MCF 10A (cell line): ENCODE data around the gene SNCB. TPM values are rescaled to one million over a fixed set of nuclear protein-coding genes. Genes with fewer than 3 reads are reported as not detected.

Source experiments
- BruUV-seq: library from RNA; stranded (reverse); fragments of 400-500 nt; replicated peaks from 2 replicates; lab custom pipeline; 2021; lab: Mats Ljungman, UMichigan
- CTCF ChIA-PET: fragments of 300-600 bp; sonication (Branson Sonifier 250); formaldehyde crosslinking; extraction: SDS; loops from one replicate; lab custom pipeline; 2021; ENCODE audit warnings: antibody characterized with exemption, inconsistent platforms; lab: Yijun Ruan, JAX
- POLR2A ChIA-PET: fragments of 300-600, 350-650 bp; sonication (Branson Sonifier 250); formaldehyde crosslinking; extraction: SDS; loops from one replicate; lab custom pipeline; 2020; ENCODE audit warnings: antibody characterized with exemption, inconsistent platforms; lab: Yijun Ruan, JAX
- DNase-seq: peaks from one replicate; pipeline ENCODE4 v3.0.0-alpha.2; 2018; ENCODE audit not compliant: unreplicated experiment
- H3K27ac Mint-ChIP-seq: one replicate; pipeline ENCODE4 v1.8.0; 2022; ENCODE audit warnings: mild to moderate bottlenecking, low read depth, mixed read lengths; ENCODE audit not compliant: unreplicated experiment
- H3K27me3 Mint-ChIP-seq: one replicate; pipeline ENCODE4 v1.8.0; 2022; ENCODE audit warnings: mixed read lengths; ENCODE audit not compliant: insufficient read depth, unreplicated experiment
- H3K36me3 Mint-ChIP-seq: one replicate; pipeline ENCODE4 v1.8.0; 2022; ENCODE audit warnings: mild to moderate bottlenecking, moderate library complexity, mixed read lengths; ENCODE audit not compliant: insufficient read depth, unreplicated experiment
- H3K4me1 Mint-ChIP-seq: one replicate; pipeline ENCODE4 v1.8.0; 2022; ENCODE audit warnings: mixed read lengths; ENCODE audit not compliant: insufficient read depth, unreplicated experiment
- H3K4me3 Mint-ChIP-seq: one replicate; pipeline ENCODE4 v1.8.0; 2022; ENCODE audit warnings: mild to moderate bottlenecking, moderate library complexity, mixed read lengths; ENCODE audit not compliant: unreplicated experiment
- H3K9me3 Mint-ChIP-seq: one replicate; pipeline ENCODE4 v1.8.0; 2022; ENCODE audit warnings: mixed read lengths; ENCODE audit not compliant: unreplicated experiment
- intact Hi-C: fragments of 100-400 bp; cut with micrococcal nuclease; formaldehyde crosslinking; loops from 2 replicates; pipeline ENCODE4 v1.14.1; 2022
- total RNA-seq: library from RNA; stranded (reverse); gene quantifications from 2 replicates; pipeline ENCODE4 v1.2.3, GENCODE V29; 2022
- TF ChIP-seq, protein P1 (sequence below): fragments of 200-600 bp; IDR thresholded peaks from one replicate; pipeline ENCODE4 v1.8.0; 2022; ENCODE audit warnings: antibody characterized with exemption, mild to moderate bottlenecking; ENCODE audit not compliant: unreplicated experiment

Gene SNCB
- total RNA-seq, 1 experiment from 2014 or later: not detected

DNA sequence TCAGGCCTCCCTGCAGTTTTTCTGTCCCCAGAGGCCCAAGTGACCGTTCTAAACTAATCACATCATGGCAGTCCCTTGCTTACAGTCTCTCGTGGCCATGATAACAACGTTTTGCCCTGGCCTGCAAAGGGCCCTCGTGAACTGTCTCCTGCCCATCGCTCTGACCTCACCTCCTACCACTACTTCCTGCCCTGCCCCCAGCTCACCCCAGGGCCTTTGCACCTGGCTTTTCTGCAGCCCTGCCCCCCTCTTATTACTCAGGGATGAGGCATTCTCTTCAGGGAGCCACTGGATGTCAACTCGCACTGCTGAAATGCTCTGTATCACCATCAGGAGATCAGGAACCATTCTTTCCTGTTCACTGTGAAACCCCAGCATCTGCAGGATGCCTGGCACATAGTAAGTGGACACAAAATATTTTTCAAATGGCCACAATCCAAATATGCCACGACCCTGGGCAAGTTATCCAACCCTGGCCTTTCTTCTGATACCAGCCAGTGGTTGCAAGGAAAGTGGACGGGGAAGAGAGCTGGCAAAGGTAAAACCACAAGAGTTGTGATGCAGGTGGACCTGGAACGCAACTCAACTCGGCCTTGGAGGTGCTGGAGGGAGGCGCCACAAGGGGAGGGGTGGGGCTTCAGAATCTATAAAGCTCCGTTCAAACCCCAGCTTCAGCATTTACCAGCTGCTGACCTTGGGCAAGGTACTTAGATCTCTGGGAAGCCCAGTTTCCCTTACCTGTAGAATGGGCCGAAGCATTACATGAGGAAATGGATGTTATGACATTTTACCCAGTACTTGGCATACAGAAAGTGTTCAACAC is 1.7 kb downstream of the SNCB start:
- ChIA-PET CTCF (interaction anchor here (0.6 kb wide), 2 partner anchors 24 to 505 kb away, joined by 3 to 6 read pairs; no protein-coding TSS in a partner anchor), POLR2A (no interaction called here)
- no TSS peak for BruUV-seq
- Mint-ChIP-seq H3K27ac (no peak overlapping the region), H3K4me3 (no peak overlapping the region), H3K4me1 (peaks cover 22% of the 10 kb centered on the region), H3K27me3 (peaks cover 24% of the 10 kb centered on the region), H3K9me3 (no peaks in the 10 kb centered on the region), H3K36me3 (no peaks in the 10 kb centered on the region)
- TF ChIP-seq, protein P1, sequence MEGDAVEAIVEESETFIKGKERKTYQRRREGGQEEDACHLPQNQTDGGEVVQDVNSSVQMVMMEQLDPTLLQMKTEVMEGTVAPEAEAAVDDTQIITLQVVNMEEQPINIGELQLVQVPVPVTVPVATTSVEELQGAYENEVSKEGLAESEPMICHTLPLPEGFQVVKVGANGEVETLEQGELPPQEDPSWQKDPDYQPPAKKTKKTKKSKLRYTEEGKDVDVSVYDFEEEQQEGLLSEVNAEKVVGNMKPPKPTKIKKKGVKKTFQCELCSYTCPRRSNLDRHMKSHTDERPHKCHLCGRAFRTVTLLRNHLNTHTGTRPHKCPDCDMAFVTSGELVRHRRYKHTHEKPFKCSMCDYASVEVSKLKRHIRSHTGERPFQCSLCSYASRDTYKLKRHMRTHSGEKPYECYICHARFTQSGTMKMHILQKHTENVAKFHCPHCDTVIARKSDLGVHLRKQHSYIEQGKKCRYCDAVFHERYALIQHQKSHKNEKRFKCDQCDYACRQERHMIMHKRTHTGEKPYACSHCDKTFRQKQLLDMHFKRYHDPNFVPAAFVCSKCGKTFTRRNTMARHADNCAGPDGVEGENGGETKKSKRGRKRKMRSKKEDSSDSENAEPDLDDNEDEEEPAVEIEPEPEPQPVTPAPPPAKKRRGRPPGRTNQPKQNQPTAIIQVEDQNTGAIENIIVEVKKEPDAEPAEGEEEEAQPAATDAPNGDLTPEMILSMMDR: no peak
- intact Hi-C loops: no loop called here
- no peak for DNase-seq

DNA sequence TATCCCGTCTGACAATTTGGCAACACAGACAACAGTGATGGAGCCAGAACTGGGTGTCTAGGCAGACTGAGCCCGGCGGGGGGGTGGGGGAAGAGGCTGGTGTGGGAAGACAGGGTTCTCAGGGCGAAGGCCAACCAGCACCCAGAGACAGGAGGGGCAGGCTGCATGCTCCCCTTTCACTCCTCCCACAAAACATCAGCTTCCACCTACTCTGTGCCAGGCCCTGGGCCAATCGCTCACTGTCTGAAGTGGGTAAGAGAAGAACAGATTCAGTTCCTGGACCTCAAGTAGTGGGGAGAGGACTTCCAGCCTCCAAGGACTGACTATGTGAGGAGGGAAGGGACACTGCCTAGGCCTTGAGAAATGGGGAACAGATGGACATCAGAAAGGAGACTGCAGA is 2.8 kb downstream of the SNCB start:
- intact Hi-C loops: no loop called here
- Mint-ChIP-seq H3K27me3 (peaks cover 17% of the 10 kb centered on the region), H3K36me3 (no peaks in the 10 kb centered on the region), H3K9me3 (no peaks in the 10 kb centered on the region), H3K4me3 (no peak overlapping the region), H3K4me1 (peaks cover 22% of the 10 kb centered on the region), H3K27ac (no peak overlapping the region)
- POLR2A ChIA-PET: interaction anchor here (1.4 kb wide), 1 partner anchor 19 kb away, joined by 4 read pairs; the partner anchor contains the start of gene TSPAN17
- no TSS peak for BruUV-seq
- CTCF ChIA-PET: interaction anchor here (0.8 kb wide), 1 partner anchor 14 kb away, joined by 3 read pairs; no protein-coding TSS in a partner anchor
- TF ChIP-seq, protein P1: no peak
- no peak for DNase-seq

DNA sequence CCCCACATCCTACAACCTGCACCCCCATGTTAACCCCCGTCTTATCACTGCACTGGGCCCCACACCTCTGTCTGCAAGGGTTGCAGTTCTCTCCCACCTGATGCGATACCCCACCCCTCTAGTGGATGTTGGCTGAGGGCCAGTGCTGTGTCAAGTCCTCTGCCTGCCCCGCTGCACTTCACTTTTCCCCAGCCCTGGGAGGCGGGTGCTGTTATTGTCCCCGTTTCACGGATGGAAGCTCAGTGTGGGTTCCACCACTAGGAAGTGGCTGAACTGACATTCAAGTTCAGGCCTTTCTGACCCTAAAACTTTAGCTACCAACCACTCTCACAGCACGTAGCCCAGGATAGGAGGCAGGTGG is 3.5 kb downstream of the SNCB start:
- TF ChIP-seq, protein P1: no peak
- Mint-ChIP-seq H3K27ac (no peak overlapping the region), H3K4me3 (no peak overlapping the region), H3K27me3 (peaks cover 17% of the 10 kb centered on the region), H3K36me3 (no peaks in the 10 kb centered on the region), H3K9me3 (no peaks in the 10 kb centered on the region), H3K4me1 (peaks cover 19% of the 10 kb centered on the region)
- ChIA-PET POLR2A (interaction anchor here (1.4 kb wide), 1 partner anchor 20 kb away, joined by 4 read pairs; the partner anchor contains the start of gene TSPAN17), CTCF (interaction anchor here (0.8 kb wide), 1 partner anchor 15 kb away, joined by 3 read pairs; no protein-coding TSS in a partner anchor)
- DNase-seq: no peak
- intact Hi-C loops: no loop called here
- no TSS peak for BruUV-seq
